OCI-LY7 (cell line): Measurements from ENCODE around the gene DNM2.

Experiments
- CTCF ChIP-seq: fragments of 200-600 bp; sonication (generic); conservative IDR thresholded peaks from 2 replicates; pipeline ENCODE4 v1.5.1; 2014; ENCODE audit warnings: mild to moderate bottlenecking, antibody characterized with exemption, low read length, moderate library complexity, mixed read lengths
- EZH2phosphoT487 ChIP-seq: fragments of 200-600 bp; sonication (generic); IDR thresholded peaks from 2 replicates; pipeline ENCODE4 v1.6.1; 2018; ENCODE audit warnings: low read depth, borderline replicate concordance, mild to moderate bottlenecking, mixed run types, antibody characterized with exemption, low read length, moderate library complexity, mixed read lengths

GRCh38 chr19:10800488-10800887 is 82.6 kb downstream of the DNM2 start:
- TF ChIP-seq CTCF (no peak), EZH2phosphoT487 (no peak)
